H9 (cell line): ENCODE results near the gene MOB3B. TPM values are rescaled to one million over a fixed set of nuclear protein-coding genes. Genes with fewer than 3 reads are reported as not detected.

Source experiments
- DNase-seq: peaks from one replicate; pipeline ENCODE4 v3.0.0-alpha.2; 2017
- H2AFZ ChIP-seq: one replicate; pipeline ENCODE4 v1.6.1; 2013; ENCODE audit warnings: mild to moderate bottlenecking, low read length, control low read depth, moderate library complexity
- H2AK5ac ChIP-seq: 2 replicates; pipeline ENCODE4 v1.6.1; 2013; ENCODE audit warnings: low read length, control low read depth, mixed read lengths; ENCODE audit not compliant: insufficient read length
- H2BK120ac ChIP-seq: one replicate; pipeline ENCODE4 v1.6.1; 2013; ENCODE audit warnings: low read depth, mild to moderate bottlenecking, low read length, control low read depth, inconsistent platforms; ENCODE audit not compliant: poor library complexity, severe bottlenecking
- H2BK12ac ChIP-seq: 2 replicates; pipeline ENCODE4 v1.6.1; 2013; ENCODE audit warnings: low read length, control low read depth, mixed read lengths, low read depth; ENCODE audit not compliant: insufficient read length
- H2BK15ac ChIP-seq: 2 replicates; pipeline ENCODE4 v1.6.1; 2013; ENCODE audit warnings: low read depth, low read length, control low read depth
- H2BK20ac ChIP-seq: one replicate; pipeline ENCODE4 v1.6.1; 2013; ENCODE audit warnings: low read depth, mild to moderate bottlenecking, low read length, control low read depth, inconsistent platforms; ENCODE audit not compliant: poor library complexity, severe bottlenecking
- H2BK5ac ChIP-seq: 2 replicates; pipeline ENCODE4 v1.6.1; 2013; ENCODE audit warnings: low read length, control low read depth, mixed read lengths; ENCODE audit not compliant: insufficient read length
- H3K14ac ChIP-seq: 2 replicates; pipeline ENCODE4 v1.6.1; 2013; ENCODE audit warnings: low read length, control low read depth; ENCODE audit not compliant: insufficient read depth
- H3K18ac ChIP-seq: 2 replicates; pipeline ENCODE4 v1.6.1; 2013; ENCODE audit warnings: low read depth, mild to moderate bottlenecking, mixed read lengths, low read length, control low read depth; ENCODE audit not compliant: insufficient read length
- H3K23ac ChIP-seq: 2 replicates; pipeline ENCODE4 v1.6.1; 2013; ENCODE audit warnings: low read length, control low read depth, mixed read lengths, low read depth; ENCODE audit not compliant: insufficient read length
- H3K23me2 ChIP-seq: 2 replicates; pipeline ENCODE4 v1.6.1; 2013; ENCODE audit warnings: low read depth, mild to moderate bottlenecking, mixed read lengths, low read length, control low read depth; ENCODE audit not compliant: insufficient read length, poor library complexity, severe bottlenecking
- H3K27ac ChIP-seq: 2 replicates; pipeline ENCODE4 v1.5.1; 2013; ENCODE audit warnings: low read length, control low read depth, mixed read lengths, low read depth; ENCODE audit not compliant: insufficient read length
- H3K27me3 ChIP-seq: 2 replicates; pipeline ENCODE4 v1.6.1; 2013; ENCODE audit warnings: low read length, control low read depth, inconsistent platforms; ENCODE audit not compliant: insufficient read depth
- H3K4ac ChIP-seq: 2 replicates; pipeline ENCODE4 v1.6.1; 2013; ENCODE audit warnings: low read depth, mild to moderate bottlenecking, control low read depth, inconsistent platforms, low read length, moderate library complexity
- H3K4me1 ChIP-seq: 2 replicates; pipeline ENCODE4 v1.6.1; 2013; ENCODE audit warnings: low read length, control low read depth, inconsistent platforms; ENCODE audit not compliant: insufficient read depth
- H3K4me2 ChIP-seq: 2 replicates; pipeline ENCODE4 v1.6.1; 2013; ENCODE audit warnings: low read length, control low read depth, mixed read lengths; ENCODE audit not compliant: insufficient read length, insufficient read depth
- H3K56ac ChIP-seq: 2 replicates; pipeline ENCODE4 v1.6.1; 2013; ENCODE audit warnings: low read depth, mild to moderate bottlenecking, mixed read lengths, low read length, control low read depth; ENCODE audit not compliant: insufficient read length
- H3K79me1 ChIP-seq: 2 replicates; pipeline ENCODE4 v1.6.1; 2013; ENCODE audit warnings: low read depth, mild to moderate bottlenecking, moderate library complexity, low read length, control low read depth, inconsistent platforms; ENCODE audit not compliant: insufficient read depth, poor library complexity, severe bottlenecking
- H3K79me2 ChIP-seq: 2 replicates; pipeline ENCODE4 v1.6.1; 2013; ENCODE audit warnings: low read length, control low read depth, inconsistent platforms; ENCODE audit not compliant: insufficient read depth
- H3K9ac ChIP-seq: 2 replicates; pipeline ENCODE4 v1.6.1; 2013; ENCODE audit warnings: low read length, control low read depth, mixed read lengths; ENCODE audit not compliant: insufficient read length; ENCODE audit errors: extremely low read depth
- H3K9me3 ChIP-seq: one replicate; pipeline ENCODE4 v1.6.1; 2013; ENCODE audit warnings: low read depth, low read length, inconsistent platforms; ENCODE audit not compliant: control insufficient read depth
- H3T11ph ChIP-seq: one replicate; pipeline ENCODE4 v1.6.1; 2013; ENCODE audit warnings: mild to moderate bottlenecking, low read length, control low read depth, inconsistent platforms
- H4K20me1 ChIP-seq: one replicate; pipeline ENCODE4 v1.6.1; 2013; ENCODE audit not compliant: control insufficient read depth, insufficient read length, insufficient read depth
- H4K5ac ChIP-seq: 2 replicates; pipeline ENCODE4 v1.6.1; 2013; ENCODE audit warnings: low read depth, mild to moderate bottlenecking, mixed read lengths, low read length, control low read depth; ENCODE audit not compliant: insufficient read length
- H4K8ac ChIP-seq: replicated peaks from 2 replicates; pipeline ENCODE4 v1.6.1; 2013; ENCODE audit warnings: low read length, control low read depth, mixed read lengths, low read depth; ENCODE audit not compliant: insufficient read length
- H4K91ac ChIP-seq: 2 replicates; pipeline ENCODE4 v1.6.1; 2013; ENCODE audit warnings: low read depth, mild to moderate bottlenecking, moderate library complexity, mixed read lengths, low read length, control low read depth; ENCODE audit not compliant: insufficient read length
- H3K27ac Mint-ChIP-seq, 3 experiments: 2 replicates in 2 of 3; 3 replicates in 1 of 3; pipeline ENCODE4 v1.8.0; 2020 to 2021; ENCODE audit warnings: mixed read lengths in 3 of 3, mild to moderate bottlenecking in 1 of 3, moderate library complexity in 1 of 3
- H3K27me3 Mint-ChIP-seq: 2 replicates; pipeline ENCODE4 v1.8.0; 2021; ENCODE audit warnings: low read depth, mild to moderate bottlenecking, moderate library complexity, mixed read lengths
- H3K36me3 Mint-ChIP-seq, 3 experiments: 2 replicates in 2 of 3; 3 replicates in 1 of 3; pipeline ENCODE4 v1.8.0; 2020 to 2021; ENCODE audit warnings: low read depth in 3 of 3, mixed read lengths in 3 of 3; ENCODE audit not compliant: insufficient read depth in 1 of 3
- H3K4me1 Mint-ChIP-seq, 2 experiments: 2 replicates each; pipeline ENCODE4 v1.8.0; 2020; ENCODE audit warnings: mixed read lengths in 2 of 2
- H3K4me3 Mint-ChIP-seq, 2 experiments: 2 replicates in 1 of 2; 3 replicates in 1 of 2; pipeline ENCODE4 v1.8.0; 2020 to 2021; ENCODE audit warnings: mild to moderate bottlenecking in 2 of 2, mixed read lengths in 2 of 2, moderate library complexity in 1 of 2
- H3K9me3 Mint-ChIP-seq, 2 experiments: 2 replicates in 1 of 2; 3 replicates in 1 of 2; pipeline ENCODE4 v1.8.0; 2020; ENCODE audit warnings: mild to moderate bottlenecking in 2 of 2, mixed read lengths in 2 of 2, moderate library complexity in 1 of 2
- WGBS: extraction: QIAGEN DNeasy Blood & Tissue Kit; methylation state at CpG from one replicate; pipeline ENCODE4 v1.1.7; 2013; ENCODE audit warnings: missing lambda C conversion rate, low lambda C conversion rate, mixed read lengths; ENCODE audit not compliant: insufficient read length; ENCODE audit errors: extremely low coverage; 5-methylcytosine and 5-hydroxymethylcytosine counted together
- total RNA-seq: library from RNA; stranded (reverse); gene quantifications from 2 replicates; pipeline ENCODE4 v1.2.1, GENCODE V29; 2021
- TF ChIP-seq, protein P1 (sequence below): fragments of 200-600 bp; sonication (generic); conservative IDR thresholded peaks from 3 replicates; pipeline ENCODE4 v1.8.0; 2021; ENCODE audit warnings: antibody characterized with exemption, mild to moderate bottlenecking

The MOB3B gene
- total RNA-seq, 1 experiment from 2014 or later = 9.8 TPM

DNA sequence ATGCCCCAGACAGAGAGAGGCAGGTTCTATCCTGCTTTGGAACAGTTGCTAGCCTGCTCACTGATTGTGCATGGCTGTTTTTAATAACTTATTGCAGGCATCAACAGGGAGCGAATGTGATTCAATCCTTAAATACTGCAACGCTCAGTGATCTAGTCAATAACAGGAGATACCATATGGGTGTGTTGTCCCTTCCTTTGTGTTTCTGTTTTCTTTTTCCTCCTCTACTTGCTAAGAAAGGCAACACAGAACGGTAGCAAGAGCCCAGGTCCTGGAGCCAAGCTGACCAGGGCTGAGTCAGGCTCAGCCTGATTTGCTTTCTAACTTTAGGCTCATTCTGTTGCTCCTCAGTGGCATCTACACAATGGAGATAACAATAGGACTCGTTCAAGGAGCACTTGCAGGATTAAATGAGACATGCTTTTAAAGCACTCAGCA is 134.1 kb downstream of the MOB3B start:
- H4K91ac ChIP-seq = no peak overlapping the region
- DNase-seq = no peak
- no peak overlapping the region for H4K8ac ChIP-seq
- Mint-ChIP-seq H3K36me3 (no peaks in the 10 kb centered on the region), H3K27me3 (no peaks in the 10 kb centered on the region), H3K4me3 (no peak overlapping the region), H3K9me3 (no peaks in the 10 kb centered on the region), H3K4me1 (peaks cover 56 to 64% of the 10 kb centered on the region in 2 experiments), H3K27ac (peak overlapping the region; percentile 27 to 82 (median 40); a peak in 5 of 7 replicates)
- H2AK5ac ChIP-seq = no peak overlapping the region
- no peak overlapping the region for H3K9ac ChIP-seq
- H2BK5ac ChIP-seq = no peak overlapping the region
- no peaks in the 10 kb centered on the region for H3K79me2 ChIP-seq
- no peaks in the 10 kb centered on the region for H3K79me1 ChIP-seq
- no peak overlapping the region for H2BK15ac ChIP-seq
- no peak overlapping the region for H3K14ac ChIP-seq
- no peak overlapping the region for H3K4ac ChIP-seq
- H3K56ac ChIP-seq = no peak overlapping the region
- no peak overlapping the region for H2BK12ac ChIP-seq
- peaks cover 5% of the 10 kb centered on the region; the same call in 1 of the 2 replicates for H3K4me1 ChIP-seq
- H4K20me1 ChIP-seq = no peaks in the 10 kb centered on the region
- no peak overlapping the region for H3K23ac ChIP-seq
- H2BK20ac ChIP-seq = no peak overlapping the region
- H3K4me2 ChIP-seq = no peak overlapping the region
- H3K27ac ChIP-seq = no peak overlapping the region
- no peak overlapping the region for H2AFZ ChIP-seq
- no peak overlapping the region for H3T11ph ChIP-seq
- TF ChIP-seq, protein P1, sequence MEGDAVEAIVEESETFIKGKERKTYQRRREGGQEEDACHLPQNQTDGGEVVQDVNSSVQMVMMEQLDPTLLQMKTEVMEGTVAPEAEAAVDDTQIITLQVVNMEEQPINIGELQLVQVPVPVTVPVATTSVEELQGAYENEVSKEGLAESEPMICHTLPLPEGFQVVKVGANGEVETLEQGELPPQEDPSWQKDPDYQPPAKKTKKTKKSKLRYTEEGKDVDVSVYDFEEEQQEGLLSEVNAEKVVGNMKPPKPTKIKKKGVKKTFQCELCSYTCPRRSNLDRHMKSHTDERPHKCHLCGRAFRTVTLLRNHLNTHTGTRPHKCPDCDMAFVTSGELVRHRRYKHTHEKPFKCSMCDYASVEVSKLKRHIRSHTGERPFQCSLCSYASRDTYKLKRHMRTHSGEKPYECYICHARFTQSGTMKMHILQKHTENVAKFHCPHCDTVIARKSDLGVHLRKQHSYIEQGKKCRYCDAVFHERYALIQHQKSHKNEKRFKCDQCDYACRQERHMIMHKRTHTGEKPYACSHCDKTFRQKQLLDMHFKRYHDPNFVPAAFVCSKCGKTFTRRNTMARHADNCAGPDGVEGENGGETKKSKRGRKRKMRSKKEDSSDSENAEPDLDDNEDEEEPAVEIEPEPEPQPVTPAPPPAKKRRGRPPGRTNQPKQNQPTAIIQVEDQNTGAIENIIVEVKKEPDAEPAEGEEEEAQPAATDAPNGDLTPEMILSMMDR = no peak
- H3K18ac ChIP-seq = no peak overlapping the region
- WGBS = no CpG with 5 or more reads among the region's 4 CpGs
- H3K9me3 ChIP-seq = no peaks in the 10 kb centered on the region
- H2BK120ac ChIP-seq = no peak overlapping the region
- H3K23me2 ChIP-seq = no peaks in the 10 kb centered on the region
- H3K27me3 ChIP-seq = no peaks in the 10 kb centered on the region
- H4K5ac ChIP-seq = no peak overlapping the region
